HG03280 (cell line): ENCODE measurements around the gene IQGAP3.
A peak's percentile ranks its signal among the peaks of the same experiment; 100 is the strongest.

Source experiments
- ATAC-seq: cut with Tn5 transposase; IDR thresholded peaks from one replicate; pipeline ENCODE4 v1.9.1; 2021; ENCODE audit warnings: mild to moderate bottlenecking, moderate library complexity; ENCODE audit not compliant: unreplicated experiment

IQGAP3 gene

GRCh38 chr1:156546267-156546666 lies 26.1 kb downstream of the IQGAP3 start:
- ATAC-seq, result no peak

- ATAC-seq, result no peak
Measured at GRCh38 chr1:156544592-156545102, 27.7 kb downstream of the IQGAP3 start.

DNA sequence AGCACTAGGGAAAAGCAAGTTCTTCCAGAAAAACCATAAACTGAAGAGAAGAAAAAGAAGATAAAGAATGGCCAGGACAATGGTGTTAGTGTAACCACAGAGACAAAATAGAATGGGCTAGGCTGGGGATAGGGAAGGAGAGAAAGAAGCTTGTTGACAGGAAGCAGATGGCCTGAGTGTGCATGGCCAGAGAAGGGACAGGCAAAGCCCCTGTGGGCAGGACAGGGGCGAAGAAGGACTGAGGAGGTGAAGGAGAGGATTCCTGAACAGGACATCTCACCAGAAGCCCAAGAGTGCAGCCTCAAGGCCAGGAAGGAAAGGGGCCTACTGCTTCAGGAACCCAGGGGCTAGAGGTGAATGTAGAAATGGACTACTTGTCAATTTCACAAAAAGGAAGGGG lies 29.3 kb downstream of the IQGAP3 start:
- ATAC-seq, result no peak

DNA sequence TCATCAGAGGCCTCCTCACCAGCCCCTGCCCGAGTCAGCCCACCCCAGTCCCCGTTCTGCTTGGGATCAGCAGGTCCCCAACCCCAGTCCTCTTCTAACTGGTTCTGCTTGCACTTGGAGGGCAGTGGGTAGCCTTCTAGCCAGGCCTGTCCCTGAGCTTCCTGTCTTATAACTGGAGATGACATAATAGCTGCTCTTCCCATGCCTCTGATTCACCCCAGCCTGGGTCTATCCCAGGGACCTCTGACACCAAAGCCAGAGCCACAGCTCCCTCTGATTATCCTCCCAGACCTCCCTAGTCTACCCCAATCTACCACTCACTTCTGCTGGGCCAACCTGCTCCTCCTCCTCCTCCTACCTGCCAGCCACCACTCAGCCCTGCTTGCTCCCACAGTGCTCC lies 31.4 kb downstream of the IQGAP3 start:
- ATAC-seq, result no peak

GRCh38 chr1:156539818-156540355 lies 32.5 kb downstream of the IQGAP3 start:
- no peak for ATAC-seq

DNA sequence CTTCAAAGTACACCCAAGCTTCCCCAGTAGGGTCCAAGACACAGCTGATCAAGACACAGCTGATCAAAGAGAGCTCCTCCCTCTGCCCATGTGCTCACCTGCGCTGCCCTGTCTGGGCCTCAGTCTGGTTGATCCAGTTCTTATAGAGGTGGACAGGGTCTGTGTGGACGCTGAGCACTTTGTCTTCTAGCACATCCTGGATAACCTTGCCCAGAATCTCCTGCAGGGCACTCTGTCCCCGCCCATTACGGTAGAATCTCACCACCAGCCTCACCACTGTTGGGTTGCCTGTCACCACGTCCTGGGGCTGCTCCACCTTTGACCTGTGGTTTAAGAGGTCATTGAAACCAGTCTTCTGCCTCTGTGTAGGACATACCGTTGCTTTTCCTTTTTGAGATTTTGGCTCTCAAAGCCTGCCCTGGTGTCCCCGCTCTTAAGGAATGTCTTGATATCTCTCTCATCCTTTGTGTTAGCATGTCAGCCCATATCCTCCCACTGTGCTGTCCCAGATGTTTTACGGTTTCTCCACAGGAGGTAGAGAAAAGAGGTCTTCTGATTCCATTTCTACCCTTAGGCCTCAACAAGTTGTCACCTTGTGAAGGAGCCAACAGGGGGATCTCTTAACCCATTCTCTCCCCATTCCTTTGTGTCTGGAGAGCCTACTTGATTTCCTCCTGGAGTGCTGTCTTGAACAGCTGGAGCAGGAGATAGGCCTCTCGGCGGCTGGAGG lies 33.5 kb downstream of the IQGAP3 start:
- no peak for ATAC-seq

- ATAC-seq, result no peak
Measured at GRCh38 chr1:156537027-156537426, 35.3 kb downstream of the IQGAP3 start.

DNA sequence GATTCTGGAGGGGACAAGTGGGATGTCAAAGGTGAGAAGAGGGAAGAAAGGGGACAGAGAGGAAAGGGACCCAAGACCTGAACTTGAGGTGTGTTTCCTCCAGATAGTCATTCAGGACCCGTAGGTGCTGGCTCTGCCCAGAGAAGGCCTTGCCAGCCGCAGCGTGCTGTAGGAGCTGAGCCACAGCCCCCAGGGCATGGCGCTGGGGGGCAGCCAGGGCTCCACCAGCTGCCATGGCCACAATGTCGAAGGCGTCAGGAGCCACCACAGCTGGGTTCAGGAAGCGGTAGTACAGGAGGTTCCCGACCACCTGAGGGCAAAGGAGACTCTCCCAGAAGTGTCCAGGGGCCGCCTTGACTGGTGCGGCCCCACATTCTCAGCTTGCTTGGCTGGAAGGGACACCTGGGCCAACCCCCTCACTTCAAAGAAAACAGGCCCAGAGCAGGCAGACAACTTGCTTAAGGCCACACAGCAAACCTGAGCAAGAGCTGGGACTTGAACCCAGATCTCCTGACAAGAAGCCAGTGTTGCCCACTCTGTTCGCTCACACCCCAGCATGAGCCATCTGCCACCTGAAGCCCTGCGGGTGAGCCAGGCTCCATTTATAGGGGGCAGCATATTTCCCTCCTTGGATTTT lies 37.8 kb downstream of the IQGAP3 start:
- no peak for ATAC-seq

GRCh38 chr1:156533568-156534220 lies 38.7 kb downstream of the IQGAP3 start:
- no peak for ATAC-seq

DNA sequence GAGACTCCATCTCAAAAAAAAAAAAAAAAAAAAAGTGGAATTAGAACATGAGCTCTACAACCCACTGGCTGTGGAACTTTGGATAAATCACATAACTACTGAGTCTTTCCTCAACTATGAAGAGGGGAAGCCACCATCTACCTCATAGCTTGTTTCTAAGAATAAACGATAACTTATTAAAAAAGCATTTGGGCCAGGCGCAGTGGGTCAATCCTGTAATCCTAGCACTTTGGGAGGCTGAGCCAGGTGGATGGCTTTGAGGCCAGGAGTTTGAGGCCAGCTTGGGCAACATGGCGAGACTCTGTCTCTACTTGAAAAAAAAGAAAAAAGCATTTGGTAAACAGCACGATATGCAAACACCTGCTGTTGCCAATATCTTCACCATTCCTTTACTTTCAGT lies 40.0 kb downstream of the IQGAP3 start:
- no peak for ATAC-seq

DNA sequence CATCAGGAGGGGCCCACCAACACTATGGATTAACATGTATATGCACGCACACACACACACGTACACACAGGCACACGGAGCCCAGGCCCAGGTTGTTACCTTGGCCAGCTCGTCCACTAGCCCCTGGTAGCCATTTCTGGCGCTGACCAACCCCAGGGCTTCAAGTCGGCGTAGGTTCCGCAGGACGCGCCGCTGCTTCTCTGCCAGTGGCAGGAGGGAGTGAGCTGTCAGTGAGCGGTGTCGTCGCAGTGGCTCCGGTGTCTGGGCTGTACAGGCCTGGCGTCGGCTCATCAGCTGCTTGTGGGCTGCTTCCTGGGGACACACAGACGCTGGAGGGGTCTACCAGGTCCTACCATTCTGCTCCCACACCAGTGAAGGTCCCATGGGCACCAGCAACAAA lies 42.4 kb downstream of the IQGAP3 start:
- ATAC-seq, result no peak

DNA sequence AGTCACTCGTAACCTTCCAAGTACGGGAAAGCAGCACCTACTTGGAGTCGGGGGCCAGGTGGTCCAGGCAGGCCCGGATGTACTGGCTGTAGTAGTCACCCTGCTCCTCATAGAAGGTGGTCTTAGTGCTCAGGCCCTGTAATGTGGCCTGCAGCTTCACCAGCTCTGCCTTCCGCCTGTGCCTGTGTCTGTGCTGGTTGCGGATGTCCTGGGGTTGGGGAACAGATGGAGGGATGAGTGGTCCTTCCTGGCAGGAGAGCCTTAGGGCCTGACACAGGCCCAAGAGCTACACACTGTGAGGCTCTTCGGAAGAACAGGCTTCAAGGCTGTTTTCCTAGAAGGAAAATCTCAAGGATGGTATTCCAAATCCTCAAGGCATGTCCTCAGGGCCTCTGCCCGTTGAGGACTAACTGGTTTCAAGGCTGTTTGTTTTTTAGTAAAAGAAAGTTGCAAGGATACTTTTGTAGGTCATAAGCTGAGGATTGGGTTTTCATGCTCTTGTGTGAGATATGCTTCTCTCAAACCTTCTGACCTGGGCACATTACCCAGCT lies 43.4 kb downstream of the IQGAP3 start:
- ATAC-seq, result no peak

DNA sequence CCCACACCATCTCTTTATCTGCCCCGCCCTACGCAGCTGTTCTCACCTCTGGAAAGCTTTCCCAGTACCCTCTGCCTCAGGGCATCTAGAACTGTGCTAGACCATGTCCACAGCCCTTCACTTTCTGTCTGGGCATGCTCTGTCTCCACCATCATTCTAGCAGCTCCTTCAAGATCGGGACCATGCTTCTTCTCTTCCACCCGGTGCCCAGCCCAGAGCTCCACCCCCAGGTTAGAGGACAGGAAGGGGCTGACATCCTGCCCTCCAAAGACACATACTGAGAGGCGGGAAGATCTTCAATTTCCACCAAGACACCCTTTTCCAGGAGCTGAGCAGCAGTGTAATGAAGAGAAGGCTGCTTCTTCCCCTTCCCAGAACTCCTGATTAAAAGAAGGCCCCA lies 44.1 kb downstream of the IQGAP3 start:
- ATAC-seq, result no peak

DNA sequence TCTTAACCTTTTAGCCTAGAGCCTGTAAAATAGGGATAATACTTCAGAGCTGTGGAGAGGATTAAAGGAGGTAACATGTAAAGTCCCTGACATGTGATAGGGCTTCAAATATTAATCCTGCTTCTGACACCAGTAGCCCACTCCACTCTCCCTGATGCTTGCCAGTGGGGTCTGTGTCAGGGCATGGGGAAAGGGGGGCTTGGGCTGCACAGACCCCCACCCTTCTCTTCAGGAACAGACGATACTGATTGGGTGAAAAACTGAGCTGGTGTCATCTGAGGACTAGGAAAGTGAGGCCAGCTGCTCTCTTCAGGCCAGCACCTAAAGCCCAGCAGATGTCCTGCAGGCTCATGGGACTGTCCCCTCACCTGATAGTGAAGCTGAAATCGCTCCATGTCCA lies 44.8 kb downstream of the IQGAP3 start:
- ATAC-seq, result no peak

- ATAC-seq, result no peak
Measured at GRCh38 chr1:156525856-156526489, 46.4 kb downstream of the IQGAP3 start.

GRCh38 chr1:156525071-156525501 lies 47.3 kb downstream of the IQGAP3 start:
- peak; percentile 17 for ATAC-seq

DNA sequence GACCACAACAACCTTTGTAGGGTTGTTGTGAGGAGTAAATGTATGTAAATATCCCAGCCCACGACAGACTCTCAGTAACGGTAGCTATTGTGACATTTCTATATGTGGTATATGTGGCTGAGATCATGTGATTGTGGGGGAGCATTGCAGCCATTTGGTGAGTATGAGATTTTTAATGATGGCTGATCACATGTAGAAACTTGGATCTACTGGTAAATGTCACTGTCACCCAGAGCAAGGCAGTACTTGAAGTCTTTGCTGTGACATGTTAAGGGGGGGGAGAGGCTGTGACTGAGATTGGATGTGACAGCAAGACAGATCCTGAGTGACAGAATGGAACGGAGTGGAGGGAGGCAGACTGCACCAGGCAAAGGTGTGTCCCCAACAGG lies 47.9 kb downstream of the IQGAP3 start:
- ATAC-seq, result peak; percentile 58

- no peak for ATAC-seq
Measured at GRCh38 chr1:156523801-156524480, 48.4 kb downstream of the IQGAP3 start.

- no peak for ATAC-seq
Measured at GRCh38 chr1:156522443-156522970, 49.9 kb downstream of the IQGAP3 start.

- ATAC-seq, result no peak
Measured at GRCh38 chr1:156517748-156518147, 54.6 kb downstream of the IQGAP3 start.
